Central memory CD8-positive, alpha-beta T cell (primary cell): ENCODE results near the gene NSL1.
"Not testable (repeated sequence)": the region's sequence is repeated elsewhere in the genome, so short reads cannot be mapped to it uniquely, and the experiment has no call there.

Experiments used
- ATAC-seq: fragments of 150-1000 bp; cut with Tn5 transposase; replicated peaks from 2 replicates; pipeline ENCODE4 v1.10.0; 2022; ENCODE audit warnings: mild to moderate bottlenecking, moderate FRiP score, moderate number of reproducible peaks; ENCODE audit not compliant: poor library complexity, severe bottlenecking; ENCODE audit errors: extremely low read depth
- DNase-seq, 2 donors: peaks; one replicate each; pipeline ENCODE4 v3.0.0; 2021; ENCODE audit warnings: low spot score in 2 of 2
- H3K27ac Mint-ChIP-seq: one replicate; pipeline ENCODE4 v1.8.0; 2022; ENCODE audit warnings: low read depth, mild to moderate bottlenecking, moderate library complexity, mixed read lengths
- H3K27me3 Mint-ChIP-seq: one replicate; pipeline ENCODE4 v1.8.0; 2022; ENCODE audit warnings: mixed read lengths
- H3K36me3 Mint-ChIP-seq: one replicate; pipeline ENCODE4 v1.8.0; 2022; ENCODE audit warnings: mild to moderate bottlenecking, moderate library complexity, mixed read lengths; ENCODE audit not compliant: insufficient read depth
- H3K4me1 Mint-ChIP-seq: one replicate; pipeline ENCODE4 v1.8.0; 2022; ENCODE audit warnings: mixed read lengths
- H3K4me3 Mint-ChIP-seq: one replicate; pipeline ENCODE4 v1.8.0; 2022; ENCODE audit warnings: mild to moderate bottlenecking, moderate library complexity, mixed read lengths
- H3K9me3 Mint-ChIP-seq: one replicate; pipeline ENCODE4 v1.8.0; 2022; ENCODE audit warnings: mixed read lengths

The NSL1 gene, protein sequence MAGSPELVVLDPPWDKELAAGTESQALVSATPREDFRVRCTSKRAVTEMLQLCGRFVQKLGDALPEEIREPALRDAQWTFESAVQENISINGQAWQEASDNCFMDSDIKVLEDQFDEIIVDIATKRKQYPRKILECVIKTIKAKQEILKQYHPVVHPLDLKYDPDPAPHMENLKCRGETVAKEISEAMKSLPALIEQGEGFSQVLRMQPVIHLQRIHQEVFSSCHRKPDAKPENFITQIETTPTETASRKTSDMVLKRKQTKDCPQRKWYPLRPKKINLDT

DNA sequence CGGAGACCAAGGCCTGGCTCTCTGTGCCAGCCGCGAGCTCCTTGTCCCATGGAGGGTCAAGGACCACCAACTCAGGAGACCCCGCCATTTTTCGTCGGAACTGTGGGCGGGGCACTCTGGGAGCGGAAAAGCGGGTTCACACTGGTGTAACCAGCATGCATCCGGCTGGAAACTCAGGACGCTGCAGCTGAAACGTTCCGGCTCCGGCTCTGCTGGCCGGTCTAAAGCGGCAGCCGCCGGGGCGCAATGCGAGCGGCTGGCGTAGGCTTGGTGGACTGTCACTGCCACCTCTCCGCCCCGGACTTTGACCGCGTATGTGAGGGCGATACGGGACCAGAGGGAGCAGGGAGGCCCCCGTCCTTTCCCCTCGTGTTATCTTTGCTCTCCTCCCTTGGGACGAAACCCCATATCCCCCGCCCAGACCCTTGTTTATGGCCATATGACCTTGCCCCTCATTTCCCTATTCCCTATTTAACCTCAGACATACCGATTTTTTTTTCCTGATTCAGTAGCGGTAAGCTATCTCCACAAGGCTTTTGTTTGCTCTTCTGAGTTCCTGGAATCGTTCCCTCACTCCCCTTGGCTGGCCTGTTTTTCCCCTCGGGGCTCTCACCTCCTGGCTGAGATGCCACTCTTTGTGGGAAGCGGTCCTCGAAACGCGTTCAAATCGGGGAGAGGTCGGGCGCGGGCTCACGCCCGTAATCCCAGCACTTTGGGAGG is at the start of gene NSL1, which contains the start of gene TATDN3:
NSL1 (minus strand) TSS at position 102 of the 720 bp plus-strand sequence; CDS start at position 88, 14 bp downstream.
TATDN3 (plus strand) TSS at position 219 of the 720 bp plus-strand sequence; CDS start at position 247, 28 bp downstream.
- Mint-ChIP-seq H3K4me1 (peaks cover 24% of the 10 kb centered on the region), H3K4me3 (peak within 1 kb of the TSS; percentile 94), H3K9me3 (no peaks in the 10 kb centered on the region), H3K27ac (peak within 1 kb of the TSS; percentile 98), H3K36me3 (peaks cover 18% of the 10 kb centered on the region), H3K27me3 (no peaks in the 10 kb centered on the region)
- DNase-seq (peak; percentile 92 to 100), ATAC-seq (peak; percentile 81)

DNA sequence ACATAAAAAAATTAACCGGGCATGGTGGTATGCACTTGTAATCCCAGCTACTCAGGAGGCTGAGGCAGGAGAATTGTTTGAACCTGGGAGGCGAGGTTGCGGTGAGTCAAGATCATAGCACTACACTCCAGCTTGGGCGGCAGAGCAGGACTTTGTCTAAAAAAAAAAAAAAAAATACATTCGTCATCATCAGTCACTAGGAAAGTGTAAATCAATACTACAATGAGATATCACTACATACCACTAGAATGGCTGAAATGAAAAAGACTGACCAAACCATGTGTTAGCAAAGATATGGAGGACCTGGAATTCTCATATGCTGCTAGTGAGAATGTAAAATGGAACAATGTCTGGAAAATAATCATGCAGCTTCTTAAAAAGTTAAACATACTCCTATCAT is 46.6 kb upstream of the NSL1 start:
- peaks cover 3% of the 10 kb centered on the region for H3K36me3 Mint-ChIP-seq
- ATAC-seq = no peak
- H3K4me1 Mint-ChIP-seq = peaks cover 9% of the 10 kb centered on the region
- no peaks in the 10 kb centered on the region for H3K9me3 Mint-ChIP-seq
- H3K27me3 Mint-ChIP-seq = no peaks in the 10 kb centered on the region
- DNase-seq = no peak
- no peak overlapping the region for H3K4me3 Mint-ChIP-seq
- H3K27ac Mint-ChIP-seq = no peak overlapping the region

DNA sequence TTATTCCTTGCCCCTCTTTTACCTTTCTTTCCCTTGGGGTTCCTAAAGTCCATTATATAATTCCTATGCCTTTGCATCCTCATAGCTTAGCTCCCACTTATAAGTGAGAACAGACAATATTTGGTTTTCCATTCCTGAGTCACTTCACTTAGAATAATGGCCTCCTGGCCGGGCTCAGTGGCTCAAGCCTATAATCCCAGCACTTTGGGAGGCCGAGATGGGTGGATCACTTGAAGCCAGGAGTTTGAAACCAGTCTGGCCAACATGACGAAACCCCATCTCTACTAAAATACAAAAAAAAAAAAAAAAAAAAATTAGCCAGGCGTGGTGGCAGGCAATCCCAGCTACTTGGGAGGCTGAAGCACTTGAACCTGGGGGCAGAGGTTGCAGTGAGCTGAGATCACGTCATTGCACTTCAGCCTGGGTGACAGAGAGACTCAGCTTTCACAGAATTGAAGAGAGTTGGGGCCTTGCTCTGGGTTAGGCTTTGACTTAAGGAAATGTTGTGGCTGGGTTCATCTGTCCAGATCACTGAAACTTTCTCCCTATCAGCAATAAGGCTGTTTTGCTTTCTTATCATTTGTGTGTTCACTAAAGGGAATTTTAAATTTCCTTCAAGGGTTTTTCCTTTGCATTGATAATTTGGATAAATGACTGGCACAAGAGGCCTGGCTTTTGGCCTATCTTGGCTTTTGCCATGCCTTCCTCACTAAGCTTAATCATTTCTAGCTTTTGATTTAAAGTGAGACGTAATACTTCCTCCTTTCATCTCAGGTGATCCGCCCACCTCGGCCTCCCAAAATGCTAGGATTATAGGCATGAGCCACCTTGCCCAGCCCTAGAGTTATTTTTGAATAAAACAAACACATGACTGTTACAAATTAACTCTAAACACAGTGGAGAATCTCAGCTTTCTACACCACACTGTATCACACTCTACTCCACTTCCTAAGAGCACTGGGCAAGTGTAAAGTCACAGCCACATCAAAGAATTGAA is 41.9 kb upstream of the NSL1 start:
- H3K36me3 Mint-ChIP-seq, H3K27ac Mint-ChIP-seq, H3K4me1 Mint-ChIP-seq, H3K9me3 Mint-ChIP-seq, H3K27me3 Mint-ChIP-seq, DNase-seq: not testable (repeated sequence)
- peak overlapping the region; percentile 1 for H3K4me3 Mint-ChIP-seq
- ATAC-seq = peak; percentile 91

DNA sequence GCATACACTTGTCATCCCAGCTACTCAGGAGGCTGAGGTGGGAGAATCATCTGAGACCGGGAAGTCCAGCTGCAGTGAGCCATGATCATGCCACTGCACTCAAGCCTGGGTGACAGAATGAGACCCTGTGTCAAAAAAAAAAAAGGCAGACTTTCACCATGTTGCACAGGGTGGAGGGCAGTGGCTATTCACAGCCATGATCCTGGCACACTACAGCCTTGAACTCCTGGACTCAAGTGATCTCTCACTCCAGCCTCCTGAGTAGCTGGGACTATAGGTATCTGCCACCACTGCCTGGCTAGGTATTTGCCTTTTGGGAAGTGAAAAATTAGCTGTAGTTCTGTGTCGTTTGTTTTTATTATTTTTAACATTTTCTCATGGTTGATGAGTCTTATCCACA is 36.8 kb upstream of the NSL1 start:
- ATAC-seq (no peak), DNase-seq (no peak)
- Mint-ChIP-seq H3K36me3 (no peaks in the 10 kb centered on the region), H3K9me3 (peaks cover 14% of the 10 kb centered on the region), H3K4me1 (no peaks in the 10 kb centered on the region), H3K27me3 (peaks cover 14% of the 10 kb centered on the region), H3K4me3 (no peak overlapping the region), H3K27ac (no peak overlapping the region)

DNA sequence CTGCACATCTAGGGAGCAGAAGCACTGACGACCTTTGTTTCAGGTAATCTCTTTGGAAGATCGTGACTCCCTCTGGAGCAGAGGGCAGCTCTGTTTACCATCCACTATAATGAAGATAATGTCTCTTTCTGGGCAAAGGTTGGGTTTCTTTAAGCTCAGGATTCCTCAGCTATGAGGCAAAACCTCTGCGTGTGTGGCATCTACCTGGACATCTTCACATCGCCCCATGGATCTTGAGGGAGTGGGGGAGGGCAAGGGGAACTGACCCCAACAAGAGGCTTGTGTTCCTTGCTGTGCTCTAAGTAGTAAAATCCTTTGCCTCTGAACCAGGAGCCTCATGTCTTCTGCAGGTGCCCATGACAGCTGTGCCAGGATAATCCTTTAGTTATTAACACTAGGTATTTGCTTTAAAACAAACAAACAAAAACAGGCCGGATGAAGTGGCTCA is 36.3 kb upstream of the NSL1 start:
- H3K4me1 Mint-ChIP-seq = no peaks in the 10 kb centered on the region
- no peak overlapping the region for H3K27ac Mint-ChIP-seq
- peaks cover 14% of the 10 kb centered on the region for H3K9me3 Mint-ChIP-seq
- peaks cover 14% of the 10 kb centered on the region for H3K27me3 Mint-ChIP-seq
- ATAC-seq (no peak), DNase-seq (no peak)
- no peaks in the 10 kb centered on the region for H3K36me3 Mint-ChIP-seq
- no peak overlapping the region for H3K4me3 Mint-ChIP-seq

DNA sequence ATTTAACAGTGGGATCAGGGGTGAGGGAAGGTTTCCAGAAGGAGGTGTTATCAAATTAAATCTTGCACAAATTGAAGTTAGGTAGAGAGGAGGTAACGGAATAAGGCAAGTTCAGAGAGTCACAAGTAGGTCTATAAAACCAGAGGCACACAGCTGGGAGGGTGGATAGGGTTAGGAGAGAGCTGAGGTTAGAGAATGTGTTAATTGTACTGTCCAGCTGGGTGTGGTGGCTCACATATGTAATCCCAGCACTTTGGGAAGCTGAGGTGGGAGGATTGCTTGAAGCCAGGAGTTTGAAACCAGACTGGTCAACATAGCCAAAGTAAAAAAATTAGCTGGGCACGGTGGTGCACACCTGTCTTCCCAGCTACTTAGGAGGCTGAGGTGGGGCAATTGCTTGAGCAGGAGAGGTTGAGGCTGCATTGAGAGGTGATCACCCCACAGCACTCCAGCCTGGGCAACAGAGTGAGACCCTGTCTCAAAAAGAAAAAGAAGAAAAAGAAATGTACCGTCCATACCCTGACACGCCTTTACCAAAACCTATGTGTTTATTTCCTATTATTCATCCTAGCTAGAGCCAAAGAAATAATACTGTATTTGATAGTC is 35.7 kb upstream of the NSL1 start:
- DNase-seq (no peak), ATAC-seq (no peak)
- no peaks in the 10 kb centered on the region for H3K36me3 Mint-ChIP-seq
- H3K4me3 Mint-ChIP-seq = no peak overlapping the region
- no peaks in the 10 kb centered on the region for H3K4me1 Mint-ChIP-seq
- no peak overlapping the region for H3K27ac Mint-ChIP-seq
- peaks cover 14% of the 10 kb centered on the region for H3K27me3 Mint-ChIP-seq
- peaks cover 14% of the 10 kb centered on the region for H3K9me3 Mint-ChIP-seq

DNA sequence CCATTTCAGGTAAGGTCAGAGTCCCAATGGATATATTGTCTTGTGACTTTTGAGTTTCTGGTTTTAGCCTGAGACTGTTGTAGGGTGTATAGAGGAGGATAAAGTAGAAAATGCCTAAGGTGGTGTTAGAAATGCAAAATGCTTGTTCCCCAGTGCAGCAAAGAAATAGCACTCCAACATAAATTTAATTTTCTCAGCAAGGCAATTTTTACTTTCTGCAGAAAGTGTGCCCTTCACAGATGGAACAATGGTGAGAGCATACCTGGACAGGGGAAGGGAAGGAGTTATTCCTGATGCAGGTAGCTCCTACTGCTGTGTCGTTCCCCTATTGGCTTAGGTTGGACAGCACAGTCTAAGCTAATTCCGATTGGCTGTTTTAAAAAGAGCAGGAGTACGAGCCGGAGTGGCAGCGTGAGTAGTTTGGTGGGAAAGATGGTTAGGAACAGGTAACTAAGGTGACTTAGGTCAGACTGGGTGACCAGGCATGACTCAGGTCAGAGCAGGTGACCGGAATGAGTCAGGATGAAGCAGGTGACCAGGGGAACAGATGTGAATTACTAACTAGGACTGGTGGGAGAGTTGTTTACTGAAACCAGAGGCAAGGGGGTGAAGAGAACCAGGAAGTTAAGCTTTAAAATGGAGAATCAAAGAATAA is 34.3 kb upstream of the NSL1 start:
- peaks cover 14% of the 10 kb centered on the region for H3K27me3 Mint-ChIP-seq
- no peaks in the 10 kb centered on the region for H3K4me1 Mint-ChIP-seq
- ATAC-seq (no peak), DNase-seq (no peak)
- peaks cover 14% of the 10 kb centered on the region for H3K9me3 Mint-ChIP-seq
- no peak overlapping the region for H3K27ac Mint-ChIP-seq
- no peaks in the 10 kb centered on the region for H3K36me3 Mint-ChIP-seq
- H3K4me3 Mint-ChIP-seq = no peak overlapping the region

DNA sequence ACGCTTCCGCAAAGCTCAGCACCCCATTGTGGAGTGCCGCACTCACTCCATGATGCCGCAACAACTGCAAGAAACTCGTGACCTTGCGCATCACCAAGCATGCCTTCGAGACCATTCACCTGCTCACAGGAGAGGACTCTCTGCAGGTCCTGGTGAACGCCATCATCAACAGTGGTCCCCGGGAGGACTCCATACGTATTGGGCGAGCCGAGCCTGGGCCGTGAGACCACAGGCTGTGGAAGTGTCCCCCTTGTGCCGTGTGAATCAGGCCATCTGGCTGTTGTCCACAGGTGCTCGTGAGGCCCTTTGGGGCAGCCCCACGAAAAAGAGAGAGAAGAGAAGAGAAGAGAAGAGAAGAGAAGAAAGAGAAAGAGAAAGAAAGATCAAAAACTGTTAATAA is 32.6 kb upstream of the NSL1 start:
- H3K27ac Mint-ChIP-seq = no peak overlapping the region
- ATAC-seq (no peak), DNase-seq (no peak)
- no peaks in the 10 kb centered on the region for H3K4me1 Mint-ChIP-seq
- no peaks in the 10 kb centered on the region for H3K36me3 Mint-ChIP-seq
- peaks cover 14% of the 10 kb centered on the region for H3K9me3 Mint-ChIP-seq
- peaks cover 14% of the 10 kb centered on the region for H3K27me3 Mint-ChIP-seq
- no peak overlapping the region for H3K4me3 Mint-ChIP-seq

DNA sequence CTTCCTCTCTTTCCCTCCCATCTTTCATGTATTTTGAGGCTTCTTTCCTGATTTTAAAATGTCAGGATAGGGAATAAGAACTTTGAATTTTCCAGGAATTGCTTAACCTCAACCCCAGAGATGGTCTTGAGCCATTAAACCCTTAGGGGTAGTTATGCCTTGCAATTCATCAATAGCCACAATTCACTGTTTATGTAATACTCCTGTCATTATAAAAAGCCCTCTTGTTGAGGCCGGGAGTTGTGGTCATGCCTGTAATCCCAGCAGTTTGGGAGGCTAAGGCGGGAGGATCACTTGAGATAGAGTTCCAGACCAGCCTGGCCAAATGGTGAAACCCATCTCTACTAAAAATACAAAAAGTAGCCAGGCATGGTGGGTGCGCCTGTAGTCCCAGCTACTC is 31.4 kb upstream of the NSL1 start:
- Mint-ChIP-seq H3K4me1 (no peaks in the 10 kb centered on the region), H3K27ac (no peak overlapping the region), H3K27me3 (peaks cover 14% of the 10 kb centered on the region), H3K4me3 (no peak overlapping the region), H3K36me3 (no peaks in the 10 kb centered on the region), H3K9me3 (peaks cover 14% of the 10 kb centered on the region)
- DNase-seq (no peak), ATAC-seq (no peak)

DNA sequence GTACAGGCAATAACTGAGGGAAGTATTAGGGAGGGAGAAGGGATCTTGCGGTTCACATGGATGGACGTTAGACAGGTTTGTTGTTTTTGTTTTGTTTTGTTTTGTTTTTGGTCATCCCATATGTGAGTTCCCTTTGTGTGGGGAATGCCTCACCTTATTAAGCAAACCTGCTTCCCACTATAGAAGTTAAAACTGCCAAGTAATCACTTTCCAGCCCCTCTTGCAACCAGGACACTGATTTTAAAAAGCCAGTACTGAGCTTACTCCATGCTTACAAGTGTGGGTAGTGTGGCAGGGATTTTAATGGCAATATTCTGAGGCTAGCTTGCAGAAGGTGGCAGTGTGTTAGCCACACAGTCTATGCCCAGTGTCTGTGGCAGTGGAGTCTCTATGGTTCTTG is 29.4 kb upstream of the NSL1 start:
- Mint-ChIP-seq H3K4me3 (no peak overlapping the region), H3K27ac (no peak overlapping the region), H3K4me1 (no peaks in the 10 kb centered on the region), H3K27me3 (no peaks in the 10 kb centered on the region), H3K36me3 (no peaks in the 10 kb centered on the region), H3K9me3 (peaks cover 10% of the 10 kb centered on the region)
- DNase-seq (no peak), ATAC-seq (no peak)

DNA sequence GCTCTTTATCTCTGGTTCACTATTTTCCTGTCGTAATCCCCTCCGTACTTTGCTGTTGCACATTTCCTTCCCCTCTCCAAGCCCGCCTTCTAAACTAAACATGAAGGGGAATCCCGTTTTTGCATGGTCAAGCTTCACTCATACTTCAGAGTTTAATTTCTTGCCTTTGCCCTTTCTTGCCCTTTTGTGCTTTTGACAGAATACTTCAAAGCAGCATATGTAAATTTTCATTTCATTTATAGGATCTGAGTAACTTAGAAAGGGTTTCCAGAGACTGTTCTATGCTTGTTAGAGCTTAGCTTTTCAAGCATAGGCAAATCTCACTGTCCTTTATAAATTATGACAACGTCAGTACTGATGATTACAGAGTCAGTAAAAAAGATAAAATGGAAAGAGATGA is 28.1 kb upstream of the NSL1 start:
- no peaks in the 10 kb centered on the region for H3K36me3 Mint-ChIP-seq
- no peak overlapping the region for H3K27ac Mint-ChIP-seq
- no peak overlapping the region for H3K4me3 Mint-ChIP-seq
- no peaks in the 10 kb centered on the region for H3K27me3 Mint-ChIP-seq
- ATAC-seq = no peak
- no peak for DNase-seq
- H3K9me3 Mint-ChIP-seq = peaks cover 6% of the 10 kb centered on the region
- no peaks in the 10 kb centered on the region for H3K4me1 Mint-ChIP-seq
